ENCODE results near the gene FAM3A.
"Not testable (repeated sequence)": the region's sequence is repeated elsewhere in the genome, so short reads cannot be mapped to it uniquely, and the experiment has no call there.

DNA sequence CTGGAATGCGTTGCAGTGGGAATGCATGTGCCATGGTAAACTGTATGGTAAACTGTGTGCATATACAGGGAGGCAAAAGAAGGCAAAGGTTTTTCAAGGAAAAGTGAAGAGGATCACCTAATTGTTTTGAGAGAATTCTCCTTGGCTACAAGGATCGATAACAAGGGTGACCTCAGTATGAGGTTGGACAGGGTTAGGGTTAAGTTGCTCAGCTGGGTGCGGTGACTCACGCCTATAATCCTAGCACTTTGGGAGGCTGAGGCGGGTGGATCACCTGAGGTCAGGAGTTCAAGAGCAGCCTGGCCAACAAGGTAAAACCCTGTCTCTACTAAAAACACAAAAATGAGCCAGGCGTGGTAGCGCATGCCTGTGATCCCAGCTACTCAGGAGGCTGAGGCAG is 14.6 kb downstream of the FAM3A start:
- TF ChIP-seq ZNF623 (tag by site-specific recombination; IDR thresholded peaks at IDR 0.05); MEIS1 (CRISPR knock-in tag; IDR thresholded peaks at IDR 0.05; ENCODE audit: borderline replicate concordance); ZNF169 (tag by site-specific recombination; IDR thresholded peaks at IDR 0.05); ZNF140 (tag by site-specific recombination; IDR thresholded peaks at IDR 0.05); ZNF302 (tag by site-specific recombination; IDR thresholded peaks at IDR 0.05; ENCODE audit: low read depth); ZNF324 (tag by site-specific recombination; IDR thresholded peaks at IDR 0.05): not testable (repeated sequence)
- TF ChIP-seq, protein P1, sequence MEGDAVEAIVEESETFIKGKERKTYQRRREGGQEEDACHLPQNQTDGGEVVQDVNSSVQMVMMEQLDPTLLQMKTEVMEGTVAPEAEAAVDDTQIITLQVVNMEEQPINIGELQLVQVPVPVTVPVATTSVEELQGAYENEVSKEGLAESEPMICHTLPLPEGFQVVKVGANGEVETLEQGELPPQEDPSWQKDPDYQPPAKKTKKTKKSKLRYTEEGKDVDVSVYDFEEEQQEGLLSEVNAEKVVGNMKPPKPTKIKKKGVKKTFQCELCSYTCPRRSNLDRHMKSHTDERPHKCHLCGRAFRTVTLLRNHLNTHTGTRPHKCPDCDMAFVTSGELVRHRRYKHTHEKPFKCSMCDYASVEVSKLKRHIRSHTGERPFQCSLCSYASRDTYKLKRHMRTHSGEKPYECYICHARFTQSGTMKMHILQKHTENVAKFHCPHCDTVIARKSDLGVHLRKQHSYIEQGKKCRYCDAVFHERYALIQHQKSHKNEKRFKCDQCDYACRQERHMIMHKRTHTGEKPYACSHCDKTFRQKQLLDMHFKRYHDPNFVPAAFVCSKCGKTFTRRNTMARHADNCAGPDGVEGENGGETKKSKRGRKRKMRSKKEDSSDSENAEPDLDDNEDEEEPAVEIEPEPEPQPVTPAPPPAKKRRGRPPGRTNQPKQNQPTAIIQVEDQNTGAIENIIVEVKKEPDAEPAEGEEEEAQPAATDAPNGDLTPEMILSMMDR (tag by site-specific recombination; IDR thresholded peaks at IDR 0.05), result not testable (repeated sequence)
- TF ChIP-seq, protein P2, sequence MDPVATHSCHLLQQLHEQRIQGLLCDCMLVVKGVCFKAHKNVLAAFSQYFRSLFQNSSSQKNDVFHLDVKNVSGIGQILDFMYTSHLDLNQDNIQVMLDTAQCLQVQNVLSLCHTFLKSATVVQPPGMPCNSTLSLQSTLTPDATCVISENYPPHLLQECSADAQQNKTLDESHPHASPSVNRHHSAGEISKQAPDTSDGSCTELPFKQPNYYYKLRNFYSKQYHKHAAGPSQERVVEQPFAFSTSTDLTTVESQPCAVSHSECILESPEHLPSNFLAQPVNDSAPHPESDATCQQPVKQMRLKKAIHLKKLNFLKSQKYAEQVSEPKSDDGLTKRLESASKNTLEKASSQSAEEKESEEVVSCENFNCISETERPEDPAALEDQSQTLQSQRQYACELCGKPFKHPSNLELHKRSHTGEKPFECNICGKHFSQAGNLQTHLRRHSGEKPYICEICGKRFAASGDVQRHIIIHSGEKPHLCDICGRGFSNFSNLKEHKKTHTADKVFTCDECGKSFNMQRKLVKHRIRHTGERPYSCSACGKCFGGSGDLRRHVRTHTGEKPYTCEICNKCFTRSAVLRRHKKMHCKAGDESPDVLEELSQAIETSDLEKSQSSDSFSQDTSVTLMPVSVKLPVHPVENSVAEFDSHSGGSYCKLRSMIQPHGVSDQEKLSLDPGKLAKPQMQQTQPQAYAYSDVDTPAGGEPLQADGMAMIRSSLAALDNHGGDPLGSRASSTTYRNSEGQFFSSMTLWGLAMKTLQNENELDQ (tag by site-specific recombination; IDR thresholded peaks at IDR 0.05; ENCODE audit: low read depth), result not testable (repeated sequence)
- TF ChIP-seq, protein P3, sequence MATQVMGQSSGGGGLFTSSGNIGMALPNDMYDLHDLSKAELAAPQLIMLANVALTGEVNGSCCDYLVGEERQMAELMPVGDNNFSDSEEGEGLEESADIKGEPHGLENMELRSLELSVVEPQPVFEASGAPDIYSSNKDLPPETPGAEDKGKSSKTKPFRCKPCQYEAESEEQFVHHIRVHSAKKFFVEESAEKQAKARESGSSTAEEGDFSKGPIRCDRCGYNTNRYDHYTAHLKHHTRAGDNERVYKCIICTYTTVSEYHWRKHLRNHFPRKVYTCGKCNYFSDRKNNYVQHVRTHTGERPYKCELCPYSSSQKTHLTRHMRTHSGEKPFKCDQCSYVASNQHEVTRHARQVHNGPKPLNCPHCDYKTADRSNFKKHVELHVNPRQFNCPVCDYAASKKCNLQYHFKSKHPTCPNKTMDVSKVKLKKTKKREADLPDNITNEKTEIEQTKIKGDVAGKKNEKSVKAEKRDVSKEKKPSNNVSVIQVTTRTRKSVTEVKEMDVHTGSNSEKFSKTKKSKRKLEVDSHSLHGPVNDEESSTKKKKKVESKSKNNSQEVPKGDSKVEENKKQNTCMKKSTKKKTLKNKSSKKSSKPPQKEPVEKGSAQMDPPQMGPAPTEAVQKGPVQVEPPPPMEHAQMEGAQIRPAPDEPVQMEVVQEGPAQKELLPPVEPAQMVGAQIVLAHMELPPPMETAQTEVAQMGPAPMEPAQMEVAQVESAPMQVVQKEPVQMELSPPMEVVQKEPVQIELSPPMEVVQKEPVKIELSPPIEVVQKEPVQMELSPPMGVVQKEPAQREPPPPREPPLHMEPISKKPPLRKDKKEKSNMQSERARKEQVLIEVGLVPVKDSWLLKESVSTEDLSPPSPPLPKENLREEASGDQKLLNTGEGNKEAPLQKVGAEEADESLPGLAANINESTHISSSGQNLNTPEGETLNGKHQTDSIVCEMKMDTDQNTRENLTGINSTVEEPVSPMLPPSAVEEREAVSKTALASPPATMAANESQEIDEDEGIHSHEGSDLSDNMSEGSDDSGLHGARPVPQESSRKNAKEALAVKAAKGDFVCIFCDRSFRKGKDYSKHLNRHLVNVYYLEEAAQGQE (tag by site-specific recombination; IDR thresholded peaks at IDR 0.05), result not testable (repeated sequence)

Measured in HEK293 (cell line).